NCI-H1417 (cell line): ENCODE data around the gene GALNT7.
"Not testable (repeated sequence)": the region's sequence is repeated elsewhere in the genome, so short reads cannot be mapped to it uniquely, and the experiment has no call there.

Experiments
- DNase-seq, 3 experiments: peaks; one replicate each; lab custom pipeline; 2025; lab: John Stamatoyannopoulos, UW

GALNT7 gene

DNA sequence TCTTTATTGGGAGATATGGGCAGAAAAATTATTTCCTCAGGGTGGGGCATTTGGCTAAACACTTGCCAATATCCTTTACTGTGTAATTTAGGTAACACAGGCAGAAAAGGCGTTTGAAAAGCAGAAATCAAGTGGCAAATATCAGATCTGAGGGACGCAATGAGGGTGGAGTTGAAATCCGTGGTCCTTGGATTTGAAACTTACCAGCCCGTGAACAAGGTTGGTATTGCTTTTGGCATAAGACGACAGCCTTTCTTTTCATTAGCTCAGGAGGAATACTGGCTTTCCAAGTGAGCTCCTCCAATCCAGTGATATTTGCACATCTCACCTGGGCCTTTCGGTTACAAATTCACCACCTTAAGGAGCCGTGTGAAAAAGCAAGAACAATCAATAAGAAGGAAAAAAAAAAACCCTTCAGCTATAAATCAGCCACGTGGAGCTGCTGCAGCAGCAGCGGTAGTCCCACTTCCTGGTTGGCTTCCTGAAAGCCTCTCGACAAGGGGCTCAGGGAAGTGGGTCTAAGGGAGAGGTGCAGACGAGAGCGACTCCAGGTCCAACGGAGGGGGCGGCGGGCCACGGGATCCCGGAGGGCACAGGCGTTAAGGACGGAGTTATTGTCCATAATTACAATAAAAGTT, 734 bp upstream of the GALNT7 start:
- DNase-seq: peak; percentile 15 to 85 (median 75)

DNA sequence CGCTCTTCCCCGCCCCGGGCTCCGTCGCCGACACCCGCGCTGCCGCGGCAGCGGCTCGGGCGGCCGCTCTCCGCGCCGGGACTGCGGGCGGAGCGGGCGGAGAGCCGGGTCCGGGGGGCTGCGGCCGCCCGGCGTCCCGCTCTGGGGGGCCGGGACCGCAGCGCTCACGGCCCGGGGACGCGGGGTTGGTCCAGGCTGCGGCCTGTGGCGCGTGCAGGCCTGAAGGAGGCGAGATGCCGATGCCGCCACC, 492 bp downstream of the GALNT7 start:
- DNase-seq: no peak

DNA sequence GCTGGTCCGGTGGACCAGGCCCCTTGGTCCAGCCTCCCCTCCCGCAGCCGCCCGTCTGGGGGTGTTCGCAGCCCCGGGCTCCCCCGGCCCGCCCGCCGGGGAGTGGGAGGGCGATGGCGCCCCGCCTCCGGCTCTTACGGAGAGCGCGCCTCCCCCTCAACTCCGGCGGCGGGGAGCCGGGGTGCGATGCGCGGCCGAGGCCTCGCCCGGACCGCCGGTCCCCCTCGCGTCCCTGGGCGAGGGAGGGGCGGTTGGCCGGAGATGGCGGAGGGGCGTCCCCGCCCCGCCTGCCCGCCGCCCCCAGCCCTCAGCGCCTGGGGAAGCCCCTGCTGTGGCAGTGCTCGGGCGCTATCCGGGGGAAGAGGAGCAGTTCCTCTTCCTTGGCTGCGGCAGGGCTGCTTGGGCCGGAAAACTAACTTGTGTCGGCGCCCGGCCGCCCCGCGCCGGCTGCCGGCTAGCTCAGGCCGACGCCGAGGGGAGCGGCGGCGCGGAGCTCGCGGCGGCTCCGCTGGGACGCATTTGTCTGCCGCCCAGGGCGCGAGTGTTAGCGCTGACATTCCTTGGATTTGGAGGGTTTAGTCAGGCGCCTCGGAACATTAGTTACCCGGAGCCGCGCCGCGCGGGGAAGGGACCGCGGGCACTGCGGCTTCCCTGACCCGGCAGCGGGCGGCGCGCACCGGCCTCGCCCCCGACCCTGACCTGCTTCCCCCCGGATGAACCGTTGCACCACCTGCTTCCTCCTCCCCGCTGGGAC, 994 bp downstream of the GALNT7 start:
- DNase-seq: peak; percentile 27 to 79 (median 75)

DNA sequence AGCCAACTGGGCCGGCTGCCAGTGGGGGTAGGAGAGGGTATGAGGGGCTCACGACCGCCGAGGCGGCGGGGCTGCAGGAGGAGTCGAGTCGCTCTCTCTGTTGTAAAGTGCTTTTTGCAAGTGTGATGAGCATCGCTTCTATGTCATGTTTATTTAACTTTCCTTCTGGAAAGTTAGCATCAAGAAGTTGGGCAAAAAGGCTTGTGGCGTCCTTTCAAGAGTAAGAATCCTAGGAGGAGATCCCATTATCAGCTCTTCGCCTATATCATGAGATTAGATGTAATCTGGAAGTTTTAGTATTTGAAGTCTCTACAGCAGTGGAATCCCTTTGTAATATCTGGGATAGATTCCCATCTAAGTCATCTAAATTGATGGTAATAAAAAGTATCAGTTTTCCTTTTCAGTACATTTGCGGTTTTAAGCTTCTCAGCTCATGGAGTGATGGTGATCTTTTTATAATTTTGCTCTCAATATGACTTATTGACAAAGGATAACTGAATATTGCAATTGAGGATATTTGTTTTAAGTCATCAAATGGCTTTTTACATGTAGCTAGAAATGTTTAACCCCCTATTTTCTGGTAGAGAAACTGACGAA, 1.7 kb downstream of the GALNT7 start:
- DNase-seq: no peak

DNA sequence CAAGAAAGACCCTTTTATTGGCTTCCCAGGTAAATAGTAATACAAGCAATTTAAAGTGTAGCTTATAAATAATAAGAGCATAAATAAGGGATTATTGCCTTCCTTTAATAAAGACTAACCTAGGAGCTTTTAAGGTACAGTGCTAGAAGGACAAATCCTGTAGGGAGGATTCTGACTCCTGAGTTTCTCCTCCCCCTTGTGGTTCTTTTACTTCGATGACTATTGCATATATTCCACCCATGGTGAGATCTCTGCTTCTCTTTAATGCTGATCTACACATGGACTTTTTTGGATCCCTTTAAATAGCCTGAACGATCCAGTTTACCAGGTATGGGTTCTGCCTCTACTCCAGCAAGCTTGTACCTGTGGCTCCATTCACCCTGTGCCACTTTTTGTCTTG, 2.5 kb downstream of the GALNT7 start:
- DNase-seq: peak in 1 of 3 experiments; percentile 49

DNA sequence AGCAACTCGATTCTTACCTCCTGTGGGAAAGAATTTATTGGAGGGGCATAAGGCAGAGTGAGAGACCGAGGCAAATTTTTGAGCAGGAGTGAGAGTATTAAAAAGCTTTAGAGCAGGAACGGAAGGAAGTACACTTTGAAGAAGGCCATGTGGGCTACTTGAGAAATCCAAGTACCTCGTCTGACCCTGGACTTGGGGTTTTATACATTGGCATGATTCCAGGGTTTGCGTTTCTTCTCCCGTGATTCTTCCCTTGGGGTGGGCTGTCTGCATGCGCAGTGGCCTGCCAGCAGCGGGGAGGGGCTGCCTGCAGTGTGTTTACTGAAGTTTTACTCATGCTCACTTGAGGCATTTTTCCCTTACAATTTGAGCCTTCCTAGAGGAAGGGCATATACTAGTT, 3.4 kb downstream of the GALNT7 start:
- DNase-seq: no peak

DNA sequence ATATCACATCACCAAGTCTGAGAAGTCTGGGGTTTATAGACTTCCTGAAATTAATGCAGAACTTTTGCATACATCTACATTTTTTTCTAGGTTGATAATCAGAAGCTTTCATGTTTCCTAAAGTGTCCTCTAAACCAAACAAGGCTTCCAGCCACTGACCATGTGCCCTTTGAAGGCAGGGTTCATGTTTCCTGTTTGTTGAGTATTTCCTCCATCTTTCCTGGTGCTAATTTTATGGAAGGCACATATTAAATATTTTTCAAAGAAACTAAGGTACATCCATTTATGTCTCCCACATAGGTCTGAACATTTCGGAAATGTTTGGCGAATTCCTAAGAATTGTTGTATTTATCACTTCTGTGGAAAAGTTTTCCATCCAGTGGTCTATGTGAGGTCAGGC, 5.6 kb downstream of the GALNT7 start:
- DNase-seq: no peak

DNA sequence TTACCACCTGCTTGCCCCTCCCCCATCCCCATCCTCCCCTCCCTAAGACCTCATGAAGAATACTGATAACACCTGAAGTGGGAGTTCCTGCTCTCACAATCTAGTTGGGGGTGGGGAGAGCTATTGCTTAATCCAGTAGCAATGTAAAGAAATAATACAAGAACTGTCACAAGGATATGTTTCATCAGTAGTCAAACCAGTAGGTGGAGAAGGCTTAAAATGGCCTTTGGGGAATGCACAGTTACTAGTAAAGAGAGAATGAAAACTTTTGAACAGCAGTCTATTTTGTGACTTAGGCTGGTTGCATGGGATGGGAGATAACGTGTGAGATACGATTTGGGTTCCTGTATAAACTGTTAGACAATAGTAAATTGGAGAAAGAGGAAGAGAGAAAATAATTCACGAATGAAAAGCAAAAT, 6.0 kb downstream of the GALNT7 start:
- no peak for DNase-seq

DNA sequence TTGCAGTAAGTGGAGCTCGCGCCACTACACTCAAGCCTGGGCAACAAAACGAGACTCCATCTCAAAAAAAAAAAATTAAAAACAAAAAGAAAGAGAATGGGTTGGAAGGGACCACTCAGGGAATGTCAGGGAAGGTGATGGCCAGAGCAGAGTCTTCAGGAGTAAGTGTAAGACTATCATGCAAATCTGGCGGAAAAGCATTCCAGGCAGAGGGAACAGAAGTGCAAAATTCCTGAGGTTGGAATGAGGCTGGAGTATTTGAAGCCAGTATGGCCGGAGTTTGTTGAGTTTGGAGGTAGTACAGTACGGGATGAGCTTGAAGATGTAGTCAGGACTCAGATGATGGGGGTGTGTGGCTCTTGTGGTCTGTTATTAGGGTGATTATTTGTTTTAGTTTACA, 7.4 kb downstream of the GALNT7 start:
- no peak for DNase-seq

DNA sequence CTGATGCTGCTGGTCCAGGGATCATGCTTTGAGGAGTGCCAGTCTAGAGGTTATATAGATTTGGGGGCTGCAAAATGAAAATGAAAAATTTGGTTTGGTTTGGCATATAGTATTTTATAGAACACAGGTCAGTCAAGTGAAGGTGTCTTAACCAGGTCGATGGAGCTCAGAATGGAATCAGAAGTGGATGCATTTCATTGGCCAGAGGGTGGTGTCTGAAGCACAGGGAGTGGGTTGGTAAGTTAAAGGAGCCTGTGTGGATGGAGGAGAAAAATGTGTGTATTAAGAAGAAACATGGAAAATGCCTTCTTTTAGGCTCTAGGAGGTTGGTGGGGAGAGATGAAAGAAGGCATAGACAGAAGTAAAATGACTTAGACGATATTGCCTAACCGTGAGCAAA, 8.6 kb downstream of the GALNT7 start:
- no peak for DNase-seq

DNA sequence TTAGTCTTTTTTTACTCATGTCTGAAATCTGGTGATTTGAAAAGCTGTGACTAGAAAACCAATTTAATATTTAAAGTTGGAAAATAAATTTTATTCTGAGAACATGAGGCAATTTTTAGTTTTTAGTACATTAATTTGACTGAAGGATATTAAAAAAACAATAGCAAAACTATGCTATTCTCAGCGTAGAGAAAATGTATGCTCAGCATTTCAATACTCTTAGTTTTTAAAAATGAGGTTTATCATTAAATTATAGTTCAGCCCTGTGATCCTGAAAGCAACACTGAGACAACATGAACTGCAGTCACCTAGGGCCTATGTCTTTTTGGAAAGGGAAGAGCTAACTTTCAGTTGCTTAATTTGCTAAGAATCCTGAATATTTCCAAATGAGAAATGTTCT, 9.5 kb downstream of the GALNT7 start:
- no peak for DNase-seq

DNA sequence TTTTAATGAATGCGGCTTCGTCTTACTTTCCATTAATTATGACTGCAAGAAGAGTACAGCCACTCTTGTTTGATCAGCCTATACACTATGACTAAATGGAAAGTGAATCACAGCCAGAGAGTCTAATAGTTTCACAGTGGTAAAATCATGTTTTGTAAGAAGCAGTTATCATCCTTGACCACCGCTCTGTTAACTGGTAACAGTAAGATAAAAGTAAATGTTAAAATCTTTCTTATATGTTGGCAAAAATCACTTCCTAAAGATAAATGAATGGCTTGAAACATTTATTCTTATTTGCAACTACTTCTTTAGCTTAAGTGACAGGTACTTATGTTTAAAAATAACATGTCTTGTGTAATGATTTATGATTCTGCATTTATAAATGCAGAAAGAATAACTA, 13.2 kb downstream of the GALNT7 start:
- DNase-seq: peak in 1 of 3 experiments; percentile 30

DNA sequence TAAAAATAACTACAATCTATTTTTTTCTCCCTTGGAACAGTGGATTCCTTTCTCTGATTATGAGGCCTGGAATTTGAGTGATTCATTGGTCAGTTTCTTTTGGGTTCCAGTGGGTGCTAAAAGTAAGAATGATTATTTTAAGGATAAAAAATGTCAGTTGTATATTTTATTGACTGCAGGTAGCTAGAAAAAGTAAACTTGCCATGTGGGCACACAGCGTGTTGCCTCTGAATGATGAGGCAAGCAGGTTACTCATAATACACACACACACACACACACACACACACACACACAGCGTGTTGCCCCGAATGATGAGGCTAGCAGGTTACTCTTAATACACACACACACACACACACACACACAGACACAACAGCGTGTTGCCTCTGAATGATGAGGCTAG, 13.8 kb downstream of the GALNT7 start:
- peak in 1 of 3 experiments; percentile 33 for DNase-seq

DNA sequence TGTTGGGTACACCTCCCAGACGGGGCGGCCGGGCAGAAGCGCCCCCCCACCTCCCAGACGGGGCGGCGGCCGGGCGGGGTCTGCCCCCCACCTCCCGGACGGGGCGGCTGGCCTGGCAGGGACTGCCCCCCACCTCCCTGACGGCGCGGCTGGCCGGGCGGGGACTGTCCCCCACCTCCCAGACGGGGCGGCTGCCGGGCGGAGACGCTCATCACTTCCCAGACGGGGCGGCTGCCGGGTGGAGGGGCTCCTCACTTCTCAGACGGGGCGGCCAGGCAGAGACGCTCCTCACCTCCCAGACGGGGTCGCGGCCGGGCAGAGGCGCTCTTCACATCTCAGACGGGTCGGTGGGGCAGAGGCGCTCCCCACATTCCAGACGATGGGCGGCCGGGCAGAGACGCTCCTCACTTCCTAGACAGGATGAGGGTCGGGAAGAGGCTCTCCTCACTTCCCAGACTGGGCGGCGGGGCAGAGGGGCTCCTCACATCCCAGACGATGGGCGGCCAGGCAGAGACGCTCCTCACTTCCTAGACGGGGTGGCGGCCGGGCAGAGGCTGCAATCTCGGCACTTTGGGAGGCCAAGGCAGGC, 15.1 kb downstream of the GALNT7 start:
- not testable (repeated sequence) for DNase-seq

DNA sequence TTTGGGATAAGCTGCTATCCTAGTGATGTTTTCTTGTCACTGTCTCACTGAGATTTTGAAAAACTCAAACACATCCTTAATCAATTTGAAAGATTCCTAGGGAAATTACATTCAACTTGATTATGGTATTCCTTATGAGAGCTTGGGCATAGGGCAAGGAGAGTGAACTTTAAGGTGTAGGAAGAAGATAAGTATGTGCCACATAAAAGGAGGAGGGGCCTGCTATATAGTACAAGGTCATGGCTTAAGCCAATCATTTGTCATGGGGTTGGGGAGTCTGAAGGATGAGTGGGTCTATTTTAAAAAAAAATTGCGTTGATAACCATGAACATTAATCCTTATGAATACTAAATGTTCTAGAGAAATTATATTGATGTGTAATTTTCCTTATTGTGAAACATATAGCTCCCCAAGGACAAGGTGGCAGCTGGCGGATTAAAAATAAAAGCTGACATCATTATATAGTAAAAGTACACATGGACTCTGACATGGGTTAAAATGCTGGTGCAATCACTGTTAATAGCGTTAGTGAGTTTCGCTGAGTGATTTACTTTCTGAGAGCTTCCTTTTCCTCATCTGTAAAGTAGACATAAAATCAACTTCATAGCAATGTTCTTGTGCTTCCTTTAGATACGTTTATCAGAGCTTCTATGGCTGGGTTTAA, 17.4 kb downstream of the GALNT7 start:
- peak in 1 of 3 experiments; percentile 31 for DNase-seq

DNA sequence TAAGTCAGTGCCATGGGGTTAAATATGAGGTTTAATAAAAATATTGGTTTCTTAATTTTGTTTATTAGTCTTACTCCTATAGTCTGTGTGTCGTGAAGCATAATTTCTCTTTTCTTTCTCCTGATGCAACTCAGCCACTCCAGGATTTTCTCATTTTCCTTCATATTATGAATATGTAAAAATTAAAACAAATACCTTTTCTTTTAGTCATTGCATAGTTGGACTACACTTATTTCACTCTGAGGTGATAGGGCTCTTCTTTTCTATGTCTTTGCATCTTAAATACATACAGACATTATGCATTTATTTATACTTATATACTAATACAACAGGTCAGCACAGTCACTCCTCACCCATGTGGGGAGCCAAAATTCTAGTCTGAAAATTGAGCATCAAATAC, 19.1 kb downstream of the GALNT7 start:
- no peak for DNase-seq

DNA sequence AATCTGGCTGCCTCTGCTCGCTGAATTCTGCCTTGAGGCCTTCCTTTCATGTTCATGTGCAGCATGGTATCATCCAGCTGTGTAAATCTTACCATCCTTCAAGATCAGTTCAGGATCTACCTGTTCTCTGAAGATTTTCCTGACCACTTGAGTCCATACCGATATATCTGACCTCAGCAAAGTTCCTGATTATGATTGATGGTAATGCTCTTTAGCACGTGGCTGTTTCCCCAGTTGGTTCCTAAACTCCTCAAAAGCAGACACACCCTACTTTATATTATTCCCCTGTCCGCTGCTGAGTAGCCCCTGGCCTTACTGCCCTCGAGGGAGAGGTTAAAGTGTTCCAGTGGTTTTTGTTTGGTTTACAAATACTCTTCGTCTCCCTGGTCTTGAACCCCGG, 20.0 kb downstream of the GALNT7 start:
- no peak for DNase-seq

DNA sequence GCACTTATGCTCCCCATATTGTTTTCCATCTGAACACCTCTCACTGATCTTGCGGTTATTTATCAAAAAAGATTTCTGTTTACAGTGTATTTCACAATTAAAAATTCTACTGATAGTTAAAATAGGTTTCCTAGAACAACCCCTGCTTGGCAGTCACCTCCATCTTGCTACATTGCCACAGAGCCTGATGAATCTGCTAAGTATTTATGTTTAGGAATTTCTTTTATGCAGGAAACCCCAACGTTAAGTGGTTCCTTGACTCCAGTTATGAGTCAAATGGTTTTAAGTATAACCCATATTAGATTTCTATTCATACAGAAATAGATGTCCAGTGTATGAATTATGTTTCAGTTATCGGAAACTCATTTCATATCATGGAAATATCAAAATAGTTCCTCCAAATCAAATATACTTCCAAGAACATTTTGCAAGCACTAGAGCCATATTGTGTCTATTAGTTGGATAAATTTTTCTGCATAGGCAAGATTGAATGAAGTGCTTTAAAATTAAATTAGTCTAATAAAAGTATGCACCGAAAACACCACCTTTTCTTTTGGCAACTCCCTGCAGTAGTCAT, 20.6 kb downstream of the GALNT7 start:
- DNase-seq: no peak

DNA sequence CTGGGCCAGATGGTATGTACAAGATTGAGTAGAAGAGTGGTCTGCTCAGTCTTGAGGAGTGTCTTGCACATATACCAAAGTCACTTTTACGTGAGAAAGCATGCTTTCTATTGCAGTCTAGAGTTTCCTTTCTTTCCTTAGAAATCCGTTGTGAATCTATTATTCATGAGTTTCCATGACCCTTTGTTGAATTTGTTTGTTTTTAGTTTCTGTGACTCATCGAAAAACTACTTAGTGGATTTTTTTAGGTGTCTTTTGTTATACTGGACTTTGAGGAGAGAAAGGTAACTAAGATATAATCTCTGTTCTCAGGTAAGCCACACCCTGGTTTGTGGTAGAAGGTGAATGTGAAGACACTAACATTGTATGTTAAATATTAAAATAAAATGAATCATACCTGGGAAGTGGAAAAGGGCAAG, 23.0 kb downstream of the GALNT7 start:
- no peak for DNase-seq

DNA sequence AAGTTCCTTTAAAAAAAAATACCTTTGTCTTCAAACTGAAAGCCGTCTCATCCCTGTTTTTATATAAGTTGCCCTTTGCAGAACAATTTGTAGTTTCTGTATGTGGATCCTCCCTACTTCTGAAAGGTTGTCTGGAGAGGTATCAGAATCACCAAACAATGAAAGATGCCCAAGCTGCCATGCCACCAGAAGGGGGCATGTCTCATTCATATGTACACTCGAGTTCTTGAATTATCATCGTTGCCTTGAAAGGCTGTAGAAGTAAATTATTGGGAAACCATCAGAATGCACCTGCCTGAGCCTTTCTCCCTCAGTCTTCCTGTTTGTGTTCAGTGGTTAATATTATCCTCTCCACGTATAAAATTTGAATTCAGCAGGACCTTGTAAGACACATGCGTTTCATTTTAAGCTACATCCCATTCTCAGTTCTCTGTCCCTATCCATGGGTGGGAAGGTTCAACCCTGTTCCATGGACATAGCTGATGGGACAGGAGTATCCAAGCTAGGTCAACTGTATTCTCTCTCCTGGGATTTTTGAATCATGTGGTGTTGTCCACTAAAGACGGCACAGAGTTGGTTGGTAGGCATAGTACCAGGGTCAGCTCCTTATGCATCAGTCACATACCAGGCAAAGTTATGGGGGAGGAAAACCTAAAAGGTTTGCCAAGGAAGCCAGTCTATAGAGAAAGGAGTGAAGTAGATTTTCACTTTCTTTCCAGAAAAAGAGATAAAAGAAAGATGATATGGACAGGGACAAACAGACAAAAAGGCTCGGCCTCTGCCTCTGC, 24.0 kb downstream of the GALNT7 start:
- no peak for DNase-seq

DNA sequence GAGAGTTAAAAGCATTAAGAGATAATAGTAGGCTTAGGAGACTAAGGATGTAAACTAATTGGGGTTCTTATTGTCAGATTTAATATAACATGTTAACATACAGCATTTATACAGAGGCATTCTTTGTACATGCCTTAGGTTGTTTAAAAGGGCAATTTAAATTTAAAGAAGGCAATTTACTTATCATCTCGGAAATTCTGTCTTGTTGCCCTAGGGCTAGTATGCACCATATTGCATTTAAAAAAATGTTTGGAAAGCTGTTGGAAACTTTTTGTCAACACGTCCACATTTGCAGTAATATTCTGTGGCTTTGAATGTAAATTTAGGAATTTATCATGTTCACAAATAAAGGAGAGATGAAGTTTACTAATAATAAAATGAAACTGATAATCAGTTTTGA, 25.5 kb downstream of the GALNT7 start:
- DNase-seq: peak in 1 of 3 experiments; percentile 76

DNA sequence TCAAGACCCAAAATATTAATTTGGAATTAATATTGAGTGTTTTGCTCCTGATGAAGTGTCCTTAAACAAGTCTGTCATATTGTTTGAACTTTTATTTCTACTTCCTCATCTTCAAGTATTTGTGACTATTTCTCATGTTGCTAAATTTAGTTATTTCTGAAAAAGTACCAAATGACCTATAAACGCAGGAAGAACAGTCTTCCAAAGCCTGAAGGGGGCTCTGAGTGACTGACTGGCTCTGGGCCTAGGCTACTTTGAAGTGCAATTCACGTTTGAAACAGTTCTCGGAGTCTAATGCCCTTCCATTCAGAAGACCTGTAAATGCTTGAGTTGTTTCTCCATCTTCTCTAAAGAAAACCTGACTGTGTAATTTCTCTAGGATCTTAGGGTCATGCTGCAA, 26.5 kb downstream of the GALNT7 start:
- DNase-seq: no peak
